Neural cell (in vitro differentiated cells): ENCODE results near the gene GRN.

Experiments
- EP300 ChIP-seq: fragments of 450-650 bp; conservative IDR thresholded peaks from 2 replicates; pipeline ENCODE4 v1.6.1; 2014; ENCODE audit warnings: antibody characterized with exemption, mild to moderate bottlenecking, moderate library complexity; ENCODE audit not compliant: poor library complexity, severe bottlenecking
- EZH2 ChIP-seq: fragments of 200-600, 300-800 bp; shearing (Covaris generic), sonication (generic); IDR thresholded peaks from 2 replicates; pipeline ENCODE4 v1.6.1; 2014; ENCODE audit warnings: antibody characterized with exemption, low read length, borderline replicate concordance, mild to moderate bottlenecking; ENCODE audit not compliant: insufficient read depth, poor library complexity, severe bottlenecking
- POLR2AphosphoS5 ChIP-seq: IDR thresholded peaks from 2 replicates; pipeline ENCODE4 v1.6.1; 2012
- RAD21 ChIP-seq: fragments of 450-650 bp; conservative IDR thresholded peaks from 2 replicates; pipeline ENCODE4 v1.6.1; 2014; ENCODE audit warnings: antibody characterized with exemption, mild to moderate bottlenecking, moderate library complexity
- REST ChIP-seq: IDR thresholded peaks from 2 replicates; pipeline ENCODE4 v1.6.1; 2012; ENCODE audit warnings: borderline replicate concordance
- SMC3 ChIP-seq: fragments of 450-650 bp; conservative IDR thresholded peaks from 2 replicates; pipeline ENCODE4 v1.6.1; 2014; ENCODE audit warnings: antibody characterized with exemption, mild to moderate bottlenecking, moderate library complexity; ENCODE audit not compliant: poor library complexity
- TAF1 ChIP-seq: IDR thresholded peaks from 2 replicates; pipeline ENCODE4 v1.6.1; 2012; ENCODE audit warnings: low read depth
- TF ChIP-seq, protein P1 (sequence below): fragments of 450-650 bp; IDR thresholded peaks from 2 replicates; pipeline ENCODE4 v1.5.1; 2014; ENCODE audit warnings: antibody characterized with exemption, mild to moderate bottlenecking, moderate library complexity; ENCODE audit not compliant: poor library complexity, severe bottlenecking

- TF ChIP-seq, protein P1, sequence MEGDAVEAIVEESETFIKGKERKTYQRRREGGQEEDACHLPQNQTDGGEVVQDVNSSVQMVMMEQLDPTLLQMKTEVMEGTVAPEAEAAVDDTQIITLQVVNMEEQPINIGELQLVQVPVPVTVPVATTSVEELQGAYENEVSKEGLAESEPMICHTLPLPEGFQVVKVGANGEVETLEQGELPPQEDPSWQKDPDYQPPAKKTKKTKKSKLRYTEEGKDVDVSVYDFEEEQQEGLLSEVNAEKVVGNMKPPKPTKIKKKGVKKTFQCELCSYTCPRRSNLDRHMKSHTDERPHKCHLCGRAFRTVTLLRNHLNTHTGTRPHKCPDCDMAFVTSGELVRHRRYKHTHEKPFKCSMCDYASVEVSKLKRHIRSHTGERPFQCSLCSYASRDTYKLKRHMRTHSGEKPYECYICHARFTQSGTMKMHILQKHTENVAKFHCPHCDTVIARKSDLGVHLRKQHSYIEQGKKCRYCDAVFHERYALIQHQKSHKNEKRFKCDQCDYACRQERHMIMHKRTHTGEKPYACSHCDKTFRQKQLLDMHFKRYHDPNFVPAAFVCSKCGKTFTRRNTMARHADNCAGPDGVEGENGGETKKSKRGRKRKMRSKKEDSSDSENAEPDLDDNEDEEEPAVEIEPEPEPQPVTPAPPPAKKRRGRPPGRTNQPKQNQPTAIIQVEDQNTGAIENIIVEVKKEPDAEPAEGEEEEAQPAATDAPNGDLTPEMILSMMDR: no peak
- TF ChIP-seq REST (no peak), RAD21 (no peak), EZH2 (no peak), POLR2AphosphoS5 (no peak), TAF1 (no peak), EP300 (no peak), SMC3 (no peak)
Measured at GRCh38 chr17:44334727-44335126, 10.4 kb upstream of the GRN start.
